HFFc6 (cell line): ENCODE data around the gene LRRC26. TPM values are rescaled to one million over a fixed set of nuclear protein-coding genes. Genes with fewer than 3 reads are reported as not detected.

Experiments used
- DNase-seq: peaks from one replicate; pipeline ENCODE4 v3.0.0-alpha.2; 2018
- H3K27ac Mint-ChIP-seq: 2 replicates; pipeline ENCODE4 v1.8.0; 2020; ENCODE audit warnings: mild to moderate bottlenecking, mixed read lengths
- H3K27me3 Mint-ChIP-seq: 2 replicates; pipeline ENCODE4 v1.8.0; 2021; ENCODE audit warnings: mild to moderate bottlenecking, moderate library complexity, mixed read lengths; ENCODE audit not compliant: insufficient read depth
- H3K36me3 Mint-ChIP-seq: 2 replicates; pipeline ENCODE4 v1.8.0; 2021; ENCODE audit warnings: low read depth, mixed read lengths
- H3K4me1 Mint-ChIP-seq: 2 replicates; pipeline ENCODE4 v1.8.0; 2020; ENCODE audit warnings: low read depth, mixed read lengths
- H3K4me3 Mint-ChIP-seq: 2 replicates; pipeline ENCODE4 v1.8.0; 2020; ENCODE audit warnings: mild to moderate bottlenecking, moderate library complexity, mixed read lengths
- H3K9me3 Mint-ChIP-seq: 2 replicates; pipeline ENCODE4 v1.8.0; 2020; ENCODE audit warnings: mild to moderate bottlenecking, mixed read lengths
- total RNA-seq, 6 experiments: library from RNA; stranded (reverse); fragmentation: NEBNext Ultra II Directional; extraction: Animal tissue kit (Norgen Biotek cat#: 25700); gene quantifications; 2 replicates in 1 of 6; 3 replicates in 5 of 6; pipeline ENCODE4 v1.2.3, GENCODE V29; 2021
- TF ChIP-seq, protein P1 (sequence below): fragments of 200-600 bp; sonication (generic); IDR thresholded peaks from 2 replicates; pipeline ENCODE4 v1.5.0; 2021; ENCODE audit warnings: antibody characterized with exemption, mild to moderate bottlenecking

LRRC26 gene
- total RNA-seq, 6 experiments from 2014 or later, result not detected

- DNase-seq, result no peak
- H3K9me3 Mint-ChIP-seq, result no peaks in the 10 kb centered on the region
- H3K36me3 Mint-ChIP-seq, result peaks cover 4% of the 10 kb centered on the region; the same call in 1 of the 2 replicates
- H3K27me3 Mint-ChIP-seq, result peaks cover 4% of the 10 kb centered on the region; the same call in 1 of the 2 replicates
- TF ChIP-seq, protein P1, sequence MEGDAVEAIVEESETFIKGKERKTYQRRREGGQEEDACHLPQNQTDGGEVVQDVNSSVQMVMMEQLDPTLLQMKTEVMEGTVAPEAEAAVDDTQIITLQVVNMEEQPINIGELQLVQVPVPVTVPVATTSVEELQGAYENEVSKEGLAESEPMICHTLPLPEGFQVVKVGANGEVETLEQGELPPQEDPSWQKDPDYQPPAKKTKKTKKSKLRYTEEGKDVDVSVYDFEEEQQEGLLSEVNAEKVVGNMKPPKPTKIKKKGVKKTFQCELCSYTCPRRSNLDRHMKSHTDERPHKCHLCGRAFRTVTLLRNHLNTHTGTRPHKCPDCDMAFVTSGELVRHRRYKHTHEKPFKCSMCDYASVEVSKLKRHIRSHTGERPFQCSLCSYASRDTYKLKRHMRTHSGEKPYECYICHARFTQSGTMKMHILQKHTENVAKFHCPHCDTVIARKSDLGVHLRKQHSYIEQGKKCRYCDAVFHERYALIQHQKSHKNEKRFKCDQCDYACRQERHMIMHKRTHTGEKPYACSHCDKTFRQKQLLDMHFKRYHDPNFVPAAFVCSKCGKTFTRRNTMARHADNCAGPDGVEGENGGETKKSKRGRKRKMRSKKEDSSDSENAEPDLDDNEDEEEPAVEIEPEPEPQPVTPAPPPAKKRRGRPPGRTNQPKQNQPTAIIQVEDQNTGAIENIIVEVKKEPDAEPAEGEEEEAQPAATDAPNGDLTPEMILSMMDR, result no peak
- no peak overlapping the region for H3K4me3 Mint-ChIP-seq
- no peak overlapping the region for H3K27ac Mint-ChIP-seq
- peaks cover 11% of the 10 kb centered on the region for H3K4me1 Mint-ChIP-seq
These were observed 10.6 kb upstream of the LRRC26 start for GRCh38 chr9:137180491-137180890.

DNA sequence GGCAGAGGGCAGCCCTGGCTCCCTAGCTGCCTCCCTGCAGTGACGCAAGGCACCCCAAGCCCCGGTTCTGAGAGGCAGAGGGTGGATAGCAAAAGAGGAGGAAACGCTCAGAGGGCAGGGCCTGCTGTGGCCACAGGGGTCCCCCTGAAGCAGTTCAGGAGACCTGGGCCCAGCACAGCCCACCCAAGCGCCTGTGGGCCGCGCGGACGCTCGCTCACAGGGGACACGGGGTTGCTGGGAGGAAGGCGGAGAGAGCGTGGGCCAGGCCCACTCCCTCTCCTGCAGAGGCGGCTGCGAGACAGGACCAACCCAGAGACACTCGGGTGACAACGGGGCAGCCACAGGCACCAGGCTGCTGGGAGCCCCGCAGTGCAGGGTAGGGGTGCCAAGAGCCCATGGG, 9.9 kb upstream of the LRRC26 start:
- no peak for DNase-seq
- H3K36me3 Mint-ChIP-seq, result peaks cover 4% of the 10 kb centered on the region; the same call in 1 of the 2 replicates
- H3K27me3 Mint-ChIP-seq, result peaks cover 4% of the 10 kb centered on the region; the same call in 1 of the 2 replicates
- no peak overlapping the region for H3K4me3 Mint-ChIP-seq
- no peak overlapping the region for H3K27ac Mint-ChIP-seq
- peaks cover 11% of the 10 kb centered on the region for H3K4me1 Mint-ChIP-seq
- TF ChIP-seq, protein P1, result no peak
- H3K9me3 Mint-ChIP-seq, result no peaks in the 10 kb centered on the region

- H3K27ac Mint-ChIP-seq, result no peak overlapping the region
- H3K9me3 Mint-ChIP-seq, result no peaks in the 10 kb centered on the region
These were observed 9.2 kb upstream of the LRRC26 start for GRCh38 chr9:137178939-137179630.

DNA sequence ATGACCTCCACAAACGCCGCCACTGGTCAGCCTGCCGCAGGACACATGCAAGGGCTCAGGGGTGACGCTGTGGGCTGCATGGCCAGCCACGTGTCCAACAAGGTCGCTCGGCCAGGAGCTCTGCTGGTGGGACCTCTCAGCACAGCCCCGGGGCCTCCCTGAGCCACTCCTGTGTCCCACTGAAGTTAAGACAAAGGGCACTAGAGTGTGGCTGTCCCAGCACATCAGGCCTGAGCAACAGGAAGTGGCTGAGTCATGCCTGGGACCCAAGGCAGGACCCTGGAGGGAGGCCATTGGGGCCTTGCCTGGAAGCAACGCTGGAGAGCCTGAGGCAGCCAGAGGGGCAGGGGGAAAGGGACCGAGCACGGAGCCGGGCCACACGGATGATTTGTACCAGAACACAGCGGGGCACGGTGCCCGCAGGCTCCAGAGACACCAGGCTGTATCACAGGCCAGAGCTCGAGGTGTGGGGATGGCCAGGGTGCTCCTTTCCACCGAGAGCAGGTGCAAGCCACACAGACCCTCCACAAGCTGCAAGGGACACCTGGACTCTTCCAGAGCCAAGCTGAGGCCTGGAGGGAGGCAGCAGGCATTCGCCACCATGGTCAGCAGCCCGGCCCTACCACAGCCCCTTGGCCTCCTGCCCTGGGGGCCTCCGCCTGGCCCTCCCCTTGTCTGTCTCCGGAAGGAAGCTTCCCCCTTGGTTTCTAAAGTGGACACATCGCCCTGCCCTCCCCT, 8.5 kb upstream of the LRRC26 start:
- Mint-ChIP-seq H3K27me3 (peaks cover 5% of the 10 kb centered on the region; the same call in 1 of the 2 replicates), H3K4me3 (no peak overlapping the region), H3K9me3 (no peaks in the 10 kb centered on the region), H3K36me3 (peaks cover 4% of the 10 kb centered on the region; the same call in 1 of the 2 replicates), H3K4me1 (peaks cover 11% of the 10 kb centered on the region), H3K27ac (no peak overlapping the region)
- TF ChIP-seq, protein P1, result no peak
- DNase-seq, result no peak

More at GRCh38 chr9:137178939-137179630, 9.2 kb upstream of the LRRC26 start:
- Mint-ChIP-seq H3K4me1 (peaks cover 11% of the 10 kb centered on the region), H3K36me3 (peaks cover 4% of the 10 kb centered on the region; the same call in 1 of the 2 replicates), H3K27me3 (peaks cover 3% of the 10 kb centered on the region; the same call in 1 of the 2 replicates), H3K4me3 (no peak overlapping the region)
- TF ChIP-seq, protein P1, result no peak
- DNase-seq, result no peak

DNA sequence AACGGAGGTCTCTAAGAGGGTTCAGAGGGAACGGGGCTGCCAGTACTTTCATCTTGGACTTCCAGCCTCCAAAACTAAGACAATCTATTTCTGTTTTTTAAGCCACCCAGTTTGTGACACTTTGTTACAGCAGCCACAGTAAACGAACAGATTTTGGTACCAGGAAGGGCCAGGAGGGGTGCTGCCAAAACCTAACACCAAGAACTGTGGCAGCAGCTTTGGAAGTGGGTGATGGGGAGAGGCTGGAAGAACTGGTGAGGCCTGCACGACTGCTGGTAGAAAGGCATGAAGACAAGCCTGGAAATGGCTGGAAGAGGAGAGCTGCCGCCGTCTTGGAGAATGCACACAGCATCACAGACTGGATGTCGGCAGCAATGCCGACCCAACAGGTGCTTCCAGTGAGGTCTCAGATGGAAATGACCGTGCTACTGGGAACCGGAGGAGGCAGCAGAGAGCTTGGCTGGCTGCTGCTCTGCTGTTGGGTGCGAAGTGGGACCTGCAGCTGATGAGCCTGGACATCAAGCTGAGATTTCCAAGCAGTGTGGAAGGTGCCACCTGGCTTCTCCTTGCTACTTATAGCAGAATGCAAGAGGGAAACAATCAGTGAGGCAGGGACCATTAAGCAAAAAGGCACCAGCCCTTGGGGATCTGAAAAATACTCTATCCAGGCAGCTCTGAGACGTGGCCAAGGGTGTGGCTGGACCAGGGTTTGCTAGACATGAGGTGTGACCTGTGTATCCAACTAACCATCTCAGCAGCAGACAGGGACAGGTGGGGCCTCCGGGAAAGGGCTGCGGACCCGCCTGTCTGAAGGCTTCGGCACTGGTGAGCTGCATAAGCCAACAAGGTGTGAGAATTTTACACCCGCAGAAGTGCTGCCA, 6.7 kb upstream of the LRRC26 start:
- H3K9me3 Mint-ChIP-seq, result no peaks in the 10 kb centered on the region
- H3K4me1 Mint-ChIP-seq, result peaks cover 11% of the 10 kb centered on the region
- no peak for DNase-seq
- H3K36me3 Mint-ChIP-seq, result no peaks in the 10 kb centered on the region
- no peak overlapping the region; the same call in 1 of the 2 replicates for H3K4me3 Mint-ChIP-seq
- no peak overlapping the region for H3K27ac Mint-ChIP-seq
- TF ChIP-seq, protein P1, result peak; percentile 58
- H3K27me3 Mint-ChIP-seq, result peaks cover 2% of the 10 kb centered on the region; the same call in 1 of the 2 replicates
